ENCODE measurements around the gene LRRFIP1.

GRCh38 chr2:237647176-237648015 is 20.0 kb downstream of the LRRFIP1 start:
- TF ChIP-seq, protein P1, sequence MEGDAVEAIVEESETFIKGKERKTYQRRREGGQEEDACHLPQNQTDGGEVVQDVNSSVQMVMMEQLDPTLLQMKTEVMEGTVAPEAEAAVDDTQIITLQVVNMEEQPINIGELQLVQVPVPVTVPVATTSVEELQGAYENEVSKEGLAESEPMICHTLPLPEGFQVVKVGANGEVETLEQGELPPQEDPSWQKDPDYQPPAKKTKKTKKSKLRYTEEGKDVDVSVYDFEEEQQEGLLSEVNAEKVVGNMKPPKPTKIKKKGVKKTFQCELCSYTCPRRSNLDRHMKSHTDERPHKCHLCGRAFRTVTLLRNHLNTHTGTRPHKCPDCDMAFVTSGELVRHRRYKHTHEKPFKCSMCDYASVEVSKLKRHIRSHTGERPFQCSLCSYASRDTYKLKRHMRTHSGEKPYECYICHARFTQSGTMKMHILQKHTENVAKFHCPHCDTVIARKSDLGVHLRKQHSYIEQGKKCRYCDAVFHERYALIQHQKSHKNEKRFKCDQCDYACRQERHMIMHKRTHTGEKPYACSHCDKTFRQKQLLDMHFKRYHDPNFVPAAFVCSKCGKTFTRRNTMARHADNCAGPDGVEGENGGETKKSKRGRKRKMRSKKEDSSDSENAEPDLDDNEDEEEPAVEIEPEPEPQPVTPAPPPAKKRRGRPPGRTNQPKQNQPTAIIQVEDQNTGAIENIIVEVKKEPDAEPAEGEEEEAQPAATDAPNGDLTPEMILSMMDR (IDR thresholded peaks at IDR 0.05; ENCODE audit: poor library complexity, severe bottlenecking): no peak
- TF ChIP-seq, protein P2, sequence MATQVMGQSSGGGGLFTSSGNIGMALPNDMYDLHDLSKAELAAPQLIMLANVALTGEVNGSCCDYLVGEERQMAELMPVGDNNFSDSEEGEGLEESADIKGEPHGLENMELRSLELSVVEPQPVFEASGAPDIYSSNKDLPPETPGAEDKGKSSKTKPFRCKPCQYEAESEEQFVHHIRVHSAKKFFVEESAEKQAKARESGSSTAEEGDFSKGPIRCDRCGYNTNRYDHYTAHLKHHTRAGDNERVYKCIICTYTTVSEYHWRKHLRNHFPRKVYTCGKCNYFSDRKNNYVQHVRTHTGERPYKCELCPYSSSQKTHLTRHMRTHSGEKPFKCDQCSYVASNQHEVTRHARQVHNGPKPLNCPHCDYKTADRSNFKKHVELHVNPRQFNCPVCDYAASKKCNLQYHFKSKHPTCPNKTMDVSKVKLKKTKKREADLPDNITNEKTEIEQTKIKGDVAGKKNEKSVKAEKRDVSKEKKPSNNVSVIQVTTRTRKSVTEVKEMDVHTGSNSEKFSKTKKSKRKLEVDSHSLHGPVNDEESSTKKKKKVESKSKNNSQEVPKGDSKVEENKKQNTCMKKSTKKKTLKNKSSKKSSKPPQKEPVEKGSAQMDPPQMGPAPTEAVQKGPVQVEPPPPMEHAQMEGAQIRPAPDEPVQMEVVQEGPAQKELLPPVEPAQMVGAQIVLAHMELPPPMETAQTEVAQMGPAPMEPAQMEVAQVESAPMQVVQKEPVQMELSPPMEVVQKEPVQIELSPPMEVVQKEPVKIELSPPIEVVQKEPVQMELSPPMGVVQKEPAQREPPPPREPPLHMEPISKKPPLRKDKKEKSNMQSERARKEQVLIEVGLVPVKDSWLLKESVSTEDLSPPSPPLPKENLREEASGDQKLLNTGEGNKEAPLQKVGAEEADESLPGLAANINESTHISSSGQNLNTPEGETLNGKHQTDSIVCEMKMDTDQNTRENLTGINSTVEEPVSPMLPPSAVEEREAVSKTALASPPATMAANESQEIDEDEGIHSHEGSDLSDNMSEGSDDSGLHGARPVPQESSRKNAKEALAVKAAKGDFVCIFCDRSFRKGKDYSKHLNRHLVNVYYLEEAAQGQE (IDR thresholded peaks at IDR 0.05; ENCODE audit: borderline replicate concordance): no peak
- TF ChIP-seq TAF1 (IDR thresholded peaks at IDR 0.05; ENCODE audit: low read depth): no peak
- no peak for TF ChIP-seq MXI1 (conservative IDR thresholded peaks at IDR 0.05; ENCODE audit: poor library complexity, severe bottlenecking)
- TF ChIP-seq EZH2 (IDR thresholded peaks at IDR 0.05; ENCODE audit: borderline replicate concordance, insufficient read depth, low read length, poor library complexity, severe bottlenecking): no peak
